ENCODE data around the gene STK4. TPM values are rescaled to one million over a fixed set of nuclear protein-coding genes. Genes with fewer than 3 reads are reported as not detected.

STK4 gene
- total RNA-seq, 1 experiment from 2014 or later = 60.9 TPM

DNA sequence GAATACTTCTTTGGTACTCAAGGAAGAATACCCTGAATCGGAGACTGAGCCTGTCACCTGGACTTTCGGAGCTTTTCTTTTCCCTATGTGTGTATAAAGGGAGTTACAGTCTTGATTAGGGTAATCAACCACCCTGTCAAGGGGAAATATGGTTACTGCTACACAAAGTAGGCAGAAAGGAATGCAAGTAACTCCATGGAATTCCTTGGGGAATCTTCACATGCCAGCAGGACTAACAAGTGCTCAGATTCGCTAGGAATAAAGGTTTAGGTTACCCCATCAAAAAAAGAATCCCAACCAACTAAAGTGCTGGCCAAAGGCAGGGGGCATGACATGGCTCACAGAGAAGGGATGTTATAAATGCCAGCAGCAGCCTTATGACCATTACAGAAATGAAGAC lies 124.2 kb downstream of the STK4 start:
- no peak overlapping the region for H3K27ac ChIP-seq
- peaks cover 14% of the 10 kb centered on the region for H3K4me1 ChIP-seq (replicated peaks; ENCODE audit: insufficient read depth)
- H3K36me3 ChIP-seq (ENCODE audit: low read depth) = no peaks in the 10 kb centered on the region
- H3K4me2 ChIP-seq = no peak overlapping the region
- no peaks in the 10 kb centered on the region for H4K20me1 ChIP-seq (ENCODE audit: insufficient read depth)
- TF ChIP-seq, protein P1, sequence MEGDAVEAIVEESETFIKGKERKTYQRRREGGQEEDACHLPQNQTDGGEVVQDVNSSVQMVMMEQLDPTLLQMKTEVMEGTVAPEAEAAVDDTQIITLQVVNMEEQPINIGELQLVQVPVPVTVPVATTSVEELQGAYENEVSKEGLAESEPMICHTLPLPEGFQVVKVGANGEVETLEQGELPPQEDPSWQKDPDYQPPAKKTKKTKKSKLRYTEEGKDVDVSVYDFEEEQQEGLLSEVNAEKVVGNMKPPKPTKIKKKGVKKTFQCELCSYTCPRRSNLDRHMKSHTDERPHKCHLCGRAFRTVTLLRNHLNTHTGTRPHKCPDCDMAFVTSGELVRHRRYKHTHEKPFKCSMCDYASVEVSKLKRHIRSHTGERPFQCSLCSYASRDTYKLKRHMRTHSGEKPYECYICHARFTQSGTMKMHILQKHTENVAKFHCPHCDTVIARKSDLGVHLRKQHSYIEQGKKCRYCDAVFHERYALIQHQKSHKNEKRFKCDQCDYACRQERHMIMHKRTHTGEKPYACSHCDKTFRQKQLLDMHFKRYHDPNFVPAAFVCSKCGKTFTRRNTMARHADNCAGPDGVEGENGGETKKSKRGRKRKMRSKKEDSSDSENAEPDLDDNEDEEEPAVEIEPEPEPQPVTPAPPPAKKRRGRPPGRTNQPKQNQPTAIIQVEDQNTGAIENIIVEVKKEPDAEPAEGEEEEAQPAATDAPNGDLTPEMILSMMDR (conservative IDR thresholded peaks at IDR 0.05) = no peak
- TF ChIP-seq EZH2 (IDR thresholded peaks at IDR 0.05; ENCODE audit: low read depth) = no peak
- ChIA-PET CTCF (interaction anchor here (0.6 kb wide), 1 partner anchor 9 kb away, joined by 3 read pairs; no protein-coding TSS in a partner anchor), POLR2A (ENCODE audit: unreplicated experiment) (no interaction called here)
- H3K4me3 ChIP-seq = no peak overlapping the region
- no TSS peak for BruUV-seq (replicated peaks)
- intact Hi-C loops (cut with micrococcal nuclease; ENCODE audit: unreplicated experiment) = no loop called here
- DNase-seq = no peak
- H3K27me3 ChIP-seq (ENCODE audit: insufficient read depth, low read depth) = no peaks in the 10 kb centered on the region
- H3F3A ChIP-seq (ENCODE audit: insufficient read depth, low read depth) = no peaks in the 10 kb centered on the region; the same call in none of the 2 replicates
- no peaks in the 10 kb centered on the region for H3K9me3 ChIP-seq (ENCODE audit: insufficient read depth, low read depth)
- H3K9me2 ChIP-seq (ENCODE audit: insufficient read depth) = no peaks in the 10 kb centered on the region
- H3K79me2 ChIP-seq (ENCODE audit: low read depth) = no peaks in the 10 kb centered on the region
- H2AFZ ChIP-seq = no peak overlapping the region

DNA sequence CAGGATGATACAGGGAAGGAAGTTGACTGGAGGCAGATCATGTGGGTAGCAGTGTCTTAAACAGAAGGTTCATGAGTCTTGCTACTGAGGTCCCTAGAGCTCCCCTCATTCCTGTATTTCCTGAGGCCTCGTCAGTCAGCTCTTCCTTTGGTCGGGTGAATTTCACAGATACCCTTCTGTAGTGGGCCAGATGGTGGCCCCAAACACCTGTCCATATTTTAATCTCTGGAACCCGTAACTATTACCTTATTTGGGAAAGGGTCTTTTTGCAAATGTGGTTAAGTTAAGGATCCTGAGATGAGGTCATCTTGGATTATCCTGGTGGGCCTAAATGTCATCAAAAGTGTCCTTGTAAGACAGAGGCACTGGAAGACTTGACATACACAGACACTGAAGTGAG lies 125.1 kb downstream of the STK4 start:
- Histone ChIP-seq H3K27ac (no peak overlapping the region), H2AFZ (no peak overlapping the region), H4K20me1 (ENCODE audit: insufficient read depth) (no peaks in the 10 kb centered on the region), H3K79me2 (ENCODE audit: low read depth) (no peaks in the 10 kb centered on the region), H3K9me3 (ENCODE audit: insufficient read depth, low read depth) (no peaks in the 10 kb centered on the region), H3K27me3 (ENCODE audit: insufficient read depth, low read depth) (no peaks in the 10 kb centered on the region), H3F3A (ENCODE audit: insufficient read depth, low read depth) (no peaks in the 10 kb centered on the region; the same call in none of the 2 replicates), H3K36me3 (ENCODE audit: low read depth) (no peaks in the 10 kb centered on the region), H3K4me3 (no peak overlapping the region), H3K4me1 (replicated peaks; ENCODE audit: insufficient read depth) (peaks cover 14% of the 10 kb centered on the region), H3K4me2 (no peak overlapping the region), H3K9me2 (ENCODE audit: insufficient read depth) (no peaks in the 10 kb centered on the region)
- POLR2A ChIA-PET (ENCODE audit: unreplicated experiment) = no interaction called here
- no peak for DNase-seq
- TF ChIP-seq, protein P1 (conservative IDR thresholded peaks at IDR 0.05) = no peak
- TF ChIP-seq EZH2 (IDR thresholded peaks at IDR 0.05; ENCODE audit: low read depth) = no peak
- no TSS peak for BruUV-seq (replicated peaks)
- CTCF ChIA-PET = no interaction called here
- intact Hi-C loops (cut with micrococcal nuclease; ENCODE audit: unreplicated experiment) = no loop called here

DNA sequence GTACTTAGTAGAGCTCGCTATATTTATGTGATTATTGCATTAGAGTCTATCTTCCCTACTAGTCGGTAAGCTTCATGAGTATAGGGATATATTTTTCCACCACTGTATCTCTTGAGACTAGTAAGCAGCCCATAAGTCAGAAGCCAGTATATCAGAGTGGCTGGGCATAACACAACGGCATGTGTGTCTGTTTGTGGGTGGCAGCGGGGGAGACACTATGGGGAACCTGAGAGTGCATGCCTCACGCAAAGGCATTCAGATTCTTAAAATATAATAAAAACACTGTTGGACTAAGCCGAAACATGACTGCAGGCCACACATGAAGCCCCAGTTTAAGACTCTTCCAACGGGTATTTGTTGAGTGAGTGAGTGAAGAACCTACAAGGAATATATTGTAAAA lies 126.6 kb downstream of the STK4 start:
- intact Hi-C loops (cut with micrococcal nuclease; ENCODE audit: unreplicated experiment) = no loop called here
- Histone ChIP-seq H3K4me1 (replicated peaks; ENCODE audit: insufficient read depth) (peaks cover 6% of the 10 kb centered on the region), H3F3A (ENCODE audit: insufficient read depth, low read depth) (no peaks in the 10 kb centered on the region; the same call in none of the 2 replicates), H3K9me2 (ENCODE audit: insufficient read depth) (no peaks in the 10 kb centered on the region), H3K27ac (no peak overlapping the region), H2AFZ (no peak overlapping the region), H3K4me3 (no peak overlapping the region), H3K9me3 (ENCODE audit: insufficient read depth, low read depth) (no peaks in the 10 kb centered on the region), H3K79me2 (ENCODE audit: low read depth) (no peaks in the 10 kb centered on the region), H3K27me3 (ENCODE audit: insufficient read depth, low read depth) (no peaks in the 10 kb centered on the region), H4K20me1 (ENCODE audit: insufficient read depth) (no peaks in the 10 kb centered on the region), H3K36me3 (ENCODE audit: low read depth) (no peaks in the 10 kb centered on the region), H3K4me2 (no peak overlapping the region)
- peak in 1 of 2 experiments; percentile 26 for DNase-seq
- TF ChIP-seq EZH2 (IDR thresholded peaks at IDR 0.05; ENCODE audit: low read depth) = no peak
- TF ChIP-seq, protein P1 (conservative IDR thresholded peaks at IDR 0.05) = no peak
- BruUV-seq (replicated peaks) = no TSS peak
- POLR2A ChIA-PET (ENCODE audit: unreplicated experiment) = interaction anchor here (0.6 kb wide), 1 partner anchor 678 kb away, joined by 3 read pairs; no protein-coding TSS in a partner anchor
- CTCF ChIA-PET = interaction anchor here (0.5 to 0.6 kb wide), 2 partner anchors 129 to 866 kb away, joined by 3 read pairs; no protein-coding TSS in a partner anchor
